Mammary epithelial cell (primary cell): ENCODE results near the gene TCF4.

ENCODE experiments used
- CTCF ChIP-seq, 2 donors: IDR thresholded peaks in 1 of 2; conservative IDR thresholded peaks in 1 of 2; 2 replicates each; pipeline ENCODE4 v1.5.1; 2011 to 2012; ENCODE audit warnings: inconsistent platforms in 2 of 2, low read length in 2 of 2, mild to moderate bottlenecking in 2 of 2, control low read depth in 1 of 2, low read depth in 1 of 2; ENCODE audit not compliant: insufficient read depth in 1 of 2; ENCODE audit errors: extremely low read depth in 1 of 2
- EZH2 ChIP-seq: IDR thresholded peaks from 2 replicates; pipeline ENCODE4 v1.6.1; 2012; ENCODE audit warnings: low read length, inconsistent platforms, borderline replicate concordance

- TF ChIP-seq CTCF (conservative IDR thresholded peaks at IDR 0.05 in 1 of 2, IDR thresholded peaks at IDR 0.05 in 1 of 2; ENCODE audit: extremely low read depth in 1 of 2, insufficient read depth in 1 of 2, low read depth in 1 of 2, low read length in 2 of 2) (no peak), EZH2 (no peak)
Measured at GRCh38 chr18:55337908-55338521, 250.0 kb downstream of the TCF4 start.
